Activated T-cell treated with anti-CD3 and anti-CD28 coated beads for 24 hours (primary cell): ENCODE results near the gene TNS2.
A peak's percentile ranks its signal among the peaks of the same experiment; 100 is the strongest.
"Not testable (repeated sequence)": the region's sequence is repeated elsewhere in the genome, so short reads cannot be mapped to it uniquely, and the experiment has no call there.

Experiments
- DNase-seq: peaks from one replicate; pipeline ENCODE4 v3.0.0-alpha.2; 2020; ENCODE audit warnings: low read depth

TNS2 gene

GRCh38 chr12:53096089-53096741 lies 46.4 kb downstream of the TNS2 start:
- DNase-seq = no peak

DNA sequence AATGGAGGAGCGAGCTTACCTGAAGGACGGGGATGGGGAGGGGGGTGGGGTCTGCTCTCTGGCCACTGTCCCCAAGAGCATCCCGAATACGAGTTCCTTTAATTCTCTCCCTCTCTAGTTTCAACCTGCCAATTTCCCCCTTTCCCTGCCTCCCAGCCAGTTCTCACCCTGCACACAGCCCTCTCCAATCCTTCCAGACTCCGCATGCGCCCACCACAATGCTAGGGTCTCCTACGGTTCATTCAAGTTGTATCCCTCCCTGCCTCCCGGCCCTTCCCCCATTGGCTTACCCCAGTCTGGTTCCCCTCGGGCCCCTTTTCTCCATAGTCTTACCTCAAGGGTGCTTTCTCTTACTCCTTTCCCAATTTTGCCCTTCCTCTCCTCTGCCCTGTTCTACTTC lies 46.9 kb downstream of the TNS2 start:
- no peak for DNase-seq

DNA sequence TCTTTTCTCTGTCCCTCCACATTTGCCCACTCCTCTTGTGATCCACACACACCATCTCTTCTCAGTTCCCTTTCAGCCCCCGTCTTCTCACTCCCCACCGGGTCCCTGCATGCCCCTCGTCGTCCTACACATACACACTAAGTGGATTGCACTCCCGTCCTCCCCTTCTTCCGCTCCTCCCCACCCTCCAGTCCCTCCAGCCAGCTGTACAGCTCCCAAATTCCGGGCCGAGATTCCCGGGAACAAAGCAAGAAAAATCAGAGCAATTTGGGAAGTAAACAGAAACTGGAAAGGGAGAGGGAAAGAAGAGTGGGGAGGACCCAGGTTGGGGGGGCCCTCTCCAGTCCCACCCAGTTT lies 47.3 kb downstream of the TNS2 start:
- DNase-seq = no peak

GRCh38 chr12:53097564-53098353 lies 47.9 kb downstream of the TNS2 start, which contains the start of gene IGFBP6:
TSS of gene IGFBP6 (plus strand) at chr12:53097667. CDS start at chr12:53097718, 51 bp downstream.
- DNase-seq = peak; percentile 30

DNA sequence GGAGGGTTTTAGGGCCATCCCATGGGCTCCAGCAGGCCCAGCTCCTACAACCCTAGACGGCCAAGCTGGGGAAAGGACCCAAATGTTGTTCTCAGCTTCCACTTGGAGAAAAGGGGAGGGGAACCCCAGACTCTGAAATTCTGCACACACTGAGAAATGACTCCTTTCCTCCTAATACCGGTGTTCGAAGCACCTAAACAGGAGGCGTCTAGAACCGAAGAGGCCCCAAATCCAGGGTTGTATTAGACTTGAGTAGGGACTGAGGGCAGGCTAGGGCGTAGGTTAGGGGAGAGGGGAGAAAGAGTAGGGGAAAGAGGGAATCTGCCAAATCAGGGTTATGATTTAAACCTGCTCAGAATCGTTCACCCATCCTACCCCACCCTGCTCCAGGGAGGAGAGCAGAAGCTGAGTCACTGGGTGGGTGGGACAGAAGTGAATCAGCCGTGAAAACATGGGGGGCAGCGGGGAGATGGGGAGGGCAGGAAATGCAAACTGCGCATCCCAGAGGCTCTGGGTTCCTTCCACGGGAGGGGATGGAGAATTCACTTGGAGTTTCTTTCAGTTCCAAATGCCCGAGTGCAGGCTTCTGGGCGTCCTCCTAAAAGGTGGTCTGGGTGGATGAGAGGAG lies 48.6 kb downstream of the TNS2 start:
- peak; percentile 23 for DNase-seq

GRCh38 chr12:53099071-53099882 lies 49.4 kb downstream of the TNS2 start:
- DNase-seq = peak; percentile 85

DNA sequence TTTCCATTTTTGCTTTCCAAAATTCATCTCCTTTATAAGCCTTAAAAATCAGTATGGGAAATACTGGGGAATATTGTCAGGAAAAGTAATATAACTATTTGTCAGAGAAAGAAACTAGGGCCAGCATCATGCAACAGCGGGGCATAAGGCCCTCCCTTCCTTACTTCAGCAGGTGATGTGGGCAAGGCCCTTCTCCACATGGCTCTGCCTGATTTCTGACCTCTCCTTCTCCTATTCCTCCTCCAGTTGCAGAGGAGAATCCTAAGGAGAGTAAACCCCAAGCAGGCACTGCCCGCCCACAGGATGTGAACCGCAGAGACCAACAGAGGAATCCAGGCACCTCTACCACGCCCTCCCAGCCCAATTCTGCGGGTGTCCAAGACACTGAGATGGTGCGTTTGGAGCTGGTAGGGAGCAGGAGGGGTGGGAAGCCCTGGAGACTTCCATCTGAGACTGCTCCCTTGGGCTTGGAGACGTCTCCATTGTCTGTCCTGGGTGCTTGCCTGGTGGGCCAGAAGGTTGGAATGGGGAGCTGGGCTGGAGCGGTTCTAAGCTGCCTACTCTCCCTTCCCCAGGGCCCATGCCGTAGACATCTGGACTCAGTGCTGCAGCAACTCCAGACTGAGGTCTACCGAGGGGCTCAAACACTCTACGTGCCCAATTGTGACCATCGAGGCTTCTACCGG lies 50.7 kb downstream of the TNS2 start:
- no peak for DNase-seq

DNA sequence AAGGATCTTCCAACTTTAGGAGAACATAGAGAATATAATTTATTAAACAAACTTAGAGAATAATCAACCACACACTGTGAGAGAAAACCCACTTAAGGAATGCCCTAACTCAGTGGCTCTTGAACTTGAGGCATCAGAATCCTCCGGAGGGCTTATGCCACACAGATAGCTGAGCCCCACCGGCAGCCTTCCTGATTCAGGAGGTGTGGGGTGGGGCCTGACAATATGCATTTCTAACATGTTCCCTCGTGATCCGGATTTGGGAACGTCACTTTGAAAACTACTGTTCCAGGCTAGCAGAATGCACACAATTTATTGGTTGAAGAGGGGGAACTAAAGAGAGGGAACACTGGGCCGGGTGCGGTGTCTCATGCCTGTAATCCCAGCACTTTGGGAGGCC lies 51.4 kb downstream of the TNS2 start:
- no peak for DNase-seq

GRCh38 chr12:53101931-53102781 lies 52.3 kb downstream of the TNS2 start:
- DNase-seq = no peak

DNA sequence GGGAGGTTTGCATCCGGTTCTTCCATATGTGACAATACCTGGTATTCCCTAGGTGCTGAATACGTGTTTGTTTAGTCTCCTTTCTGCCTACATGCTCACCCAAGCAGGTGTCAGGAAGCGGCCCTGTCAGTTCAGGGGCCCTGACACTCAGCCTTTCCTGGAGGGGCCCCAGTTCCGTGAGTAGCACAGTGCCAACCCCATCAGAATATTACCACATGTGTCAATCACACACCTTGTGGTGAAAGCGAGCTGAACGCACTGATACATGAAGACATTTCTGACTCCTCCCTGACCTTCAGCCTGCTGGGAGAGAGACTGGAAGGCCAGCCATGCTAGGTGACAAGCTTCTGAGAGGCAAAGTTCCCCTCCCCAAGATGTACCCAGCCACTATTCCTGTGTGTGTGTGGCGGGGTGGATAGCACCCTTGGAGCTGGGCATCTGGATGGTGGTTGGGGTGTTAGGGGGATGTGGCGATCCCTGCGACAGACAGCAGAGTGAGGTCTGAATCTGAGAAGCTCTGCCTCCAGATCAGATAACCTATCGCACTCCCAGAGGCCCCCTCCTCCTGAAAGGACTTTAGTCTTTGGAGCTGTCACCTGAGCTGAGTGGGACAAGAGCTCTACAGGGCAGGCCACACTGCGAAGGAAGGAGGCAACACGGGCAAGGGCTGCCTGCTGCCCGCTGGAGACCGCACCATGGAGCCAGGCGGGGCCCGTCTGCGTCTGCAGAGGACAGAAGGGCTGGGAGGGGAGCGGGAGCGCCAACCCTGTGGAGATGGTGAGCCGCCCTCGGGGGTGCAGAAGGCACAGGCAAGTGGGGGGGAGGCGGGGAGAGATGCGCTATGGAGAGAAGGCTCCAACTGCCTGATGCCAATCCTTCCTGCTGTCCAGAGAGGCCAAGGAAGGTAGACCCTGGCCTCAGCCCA lies 53.3 kb downstream of the TNS2 start, which contains the start of gene SOAT2:
Gene SOAT2, plus strand, starts transcription at position 604 of the 925 bp plus-strand sequence. Its CDS starts 92 bp downstream, at position 696.
- peak; percentile 40 for DNase-seq

GRCh38 chr12:53103860-53104305 lies 54.0 kb downstream of the TNS2 start:
- DNase-seq = no peak

DNA sequence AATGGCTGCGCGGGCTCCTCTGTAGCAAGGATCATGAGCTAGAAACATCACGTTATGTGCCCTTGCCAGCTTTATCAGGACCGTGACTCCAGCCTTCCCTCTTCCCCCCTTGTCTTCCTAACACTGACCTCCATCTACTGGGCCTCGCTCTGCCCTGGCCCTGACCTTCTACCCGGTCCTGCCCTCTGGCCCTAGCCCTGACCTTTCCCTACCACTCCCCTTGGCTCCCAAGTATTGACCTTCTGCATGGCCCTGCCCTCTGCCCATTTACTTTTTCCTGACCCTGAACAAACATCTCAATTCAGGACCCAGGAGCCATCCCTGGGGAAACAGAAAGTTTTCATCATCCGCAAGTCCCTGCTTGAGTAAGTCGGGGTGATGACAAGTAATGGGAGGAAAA lies 55.4 kb downstream of the TNS2 start:
- DNase-seq = no peak

DNA sequence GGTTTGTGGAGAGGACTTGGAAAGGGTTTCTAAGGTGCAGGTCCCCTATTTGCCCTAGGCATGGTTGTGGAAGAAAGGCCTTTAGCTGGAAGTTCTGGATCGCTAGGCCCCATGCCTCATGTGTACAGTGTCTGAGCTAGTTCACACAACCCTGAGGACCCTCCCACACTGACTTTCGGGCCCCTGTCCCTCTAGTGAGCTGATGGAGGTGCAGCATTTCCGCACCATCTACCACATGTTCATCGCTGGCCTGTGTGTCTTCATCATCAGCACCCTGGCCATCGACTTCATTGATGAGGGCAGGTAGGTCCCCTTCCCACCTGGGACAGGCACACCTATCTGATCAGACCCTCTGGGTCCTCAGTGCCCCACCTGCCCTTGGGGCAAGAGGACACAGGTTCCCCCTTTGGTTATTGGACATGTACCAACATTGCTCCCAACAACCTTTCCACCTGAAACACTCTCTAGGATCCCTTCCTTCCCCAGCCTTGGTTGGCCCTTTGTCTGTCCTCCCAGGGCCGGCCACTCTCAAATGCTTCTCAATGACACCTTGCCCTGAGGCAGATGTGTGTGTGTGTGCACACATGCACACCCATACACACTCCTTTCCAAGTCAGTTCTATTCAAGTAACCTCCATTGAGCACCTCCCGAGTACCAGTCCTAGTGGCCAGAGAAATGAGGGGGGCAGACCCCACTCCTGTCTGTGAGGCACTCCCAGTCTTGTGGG lies 56.0 kb downstream of the TNS2 start:
- DNase-seq = no peak

DNA sequence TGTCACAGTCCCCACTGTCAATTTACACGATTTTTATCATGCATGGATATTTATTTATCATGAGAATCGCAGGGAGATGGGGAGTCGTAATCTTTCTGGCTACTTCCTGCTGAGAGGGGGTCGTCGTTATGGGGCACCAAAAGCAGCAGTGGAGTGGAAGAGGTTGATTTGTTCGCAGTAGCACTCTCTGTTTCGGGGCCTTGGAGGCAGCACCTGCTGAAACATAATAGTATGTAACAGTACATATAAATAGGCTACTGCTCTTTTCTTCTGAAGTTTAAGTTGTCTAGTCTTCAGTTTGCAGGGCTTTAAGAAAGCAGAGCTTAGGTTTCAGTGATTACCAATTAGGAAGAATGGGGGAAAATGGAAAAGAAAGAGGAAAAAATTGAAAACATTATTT lies 57.3 kb downstream of the TNS2 start:
- DNase-seq = no peak

DNA sequence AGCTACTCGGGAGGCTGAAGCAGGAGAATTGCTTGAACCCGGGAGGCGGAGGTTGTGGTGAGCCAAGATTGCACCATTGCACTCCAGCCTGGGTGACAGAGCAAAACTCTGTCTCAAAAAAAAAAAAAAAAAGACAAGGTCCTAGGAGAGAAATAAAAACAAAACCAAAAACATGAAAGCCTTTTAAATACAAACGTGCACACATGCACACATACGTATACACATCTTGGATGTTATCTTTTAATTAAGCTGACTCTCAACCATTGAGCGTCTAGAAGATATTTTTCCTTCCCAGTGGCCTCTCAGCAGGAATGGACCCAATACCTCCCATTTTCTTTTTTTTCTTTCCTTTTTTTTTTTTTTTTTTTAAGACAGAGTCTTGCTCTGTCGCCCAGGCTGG lies 62.6 kb downstream of the TNS2 start:
- DNase-seq = not testable (repeated sequence)

GRCh38 chr12:53113136-53113705 lies 63.4 kb downstream of the TNS2 start:
- DNase-seq = no peak

DNA sequence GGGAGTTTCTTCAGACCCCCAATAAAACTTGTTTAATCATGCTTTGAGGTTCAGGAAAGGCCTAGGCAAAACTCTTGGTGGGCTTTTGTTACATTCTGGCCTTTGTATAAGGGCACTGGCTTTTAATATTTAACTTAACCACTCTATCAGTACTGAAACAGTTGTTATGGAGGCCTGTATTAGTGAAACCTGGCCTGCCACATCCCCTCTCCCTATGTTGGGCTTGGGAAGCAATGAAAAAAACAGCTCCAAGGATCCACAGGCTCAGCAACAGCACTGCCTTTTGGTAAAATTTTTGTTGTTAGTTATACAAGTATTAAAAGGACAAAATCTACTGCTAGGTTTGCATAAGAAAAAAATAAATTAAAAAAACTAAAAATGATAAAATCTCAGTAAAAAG lies 64.1 kb downstream of the TNS2 start:
- DNase-seq = no peak
